Ishikawa (cell line): Measurements from ENCODE around the gene FCHSD2.

Source experiments
- CEBPB ChIP-seq: IDR thresholded peaks from 2 replicates; pipeline ENCODE4 v1.6.1; 2012
- EP300 ChIP-seq: IDR thresholded peaks from 2 replicates; pipeline ENCODE4 v1.6.1; 2012; ENCODE audit warnings: borderline replicate concordance
- NFIC ChIP-seq: IDR thresholded peaks from 2 replicates; pipeline ENCODE4 v1.6.1; 2012
- RAD21 ChIP-seq: IDR thresholded peaks from 2 replicates; pipeline ENCODE4 v1.6.1; 2012; ENCODE audit warnings: low read depth
- TF ChIP-seq, protein P1 (sequence below): IDR thresholded peaks from 2 replicates; pipeline ENCODE4 v1.6.1; 2012

DNA sequence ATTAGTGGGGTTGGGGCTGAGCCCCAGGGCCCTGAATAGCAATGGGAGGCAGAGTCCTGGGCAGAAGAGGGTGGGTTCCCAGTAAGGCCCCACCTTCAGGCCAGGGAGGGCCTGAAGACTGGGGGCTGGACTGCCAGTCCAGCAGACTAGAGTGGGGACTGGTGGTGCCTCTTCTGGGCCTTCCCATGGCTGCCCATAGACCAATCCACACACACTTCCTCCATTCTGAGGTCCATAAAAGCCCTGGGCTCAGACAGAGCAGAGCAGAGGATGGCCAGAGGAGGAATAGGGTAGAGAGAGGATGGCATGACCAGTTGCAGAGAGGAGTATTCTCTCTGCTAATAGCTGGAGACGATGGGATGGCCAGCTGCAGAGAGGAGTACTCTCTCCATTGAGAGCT is 216.0 kb downstream of the FCHSD2 start:
- TF ChIP-seq, protein P1, sequence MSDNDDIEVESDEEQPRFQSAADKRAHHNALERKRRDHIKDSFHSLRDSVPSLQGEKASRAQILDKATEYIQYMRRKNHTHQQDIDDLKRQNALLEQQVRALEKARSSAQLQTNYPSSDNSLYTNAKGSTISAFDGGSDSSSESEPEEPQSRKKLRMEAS, result no peak
- TF ChIP-seq RAD21 (no peak), NFIC (no peak), EP300 (no peak), CEBPB (no peak)
